Stimulated activated CD4-positive, alpha-beta T cell treated with anti-CD3 and anti-CD28 coated beads, TNF-alpha, amount 100 ng/mL, for 48 hours (primary cell): ENCODE data around the gene TLCD3A.
"Not testable (repeated sequence)": the region's sequence is repeated elsewhere in the genome, so short reads cannot be mapped to it uniquely, and the experiment has no call there.

Experiments used
- DNase-seq, 3 donors: peaks; one replicate each; pipeline ENCODE4 v3.0.0-alpha.2; 2020; ENCODE audit warnings: low read depth in 3 of 3

TLCD3A gene

DNA sequence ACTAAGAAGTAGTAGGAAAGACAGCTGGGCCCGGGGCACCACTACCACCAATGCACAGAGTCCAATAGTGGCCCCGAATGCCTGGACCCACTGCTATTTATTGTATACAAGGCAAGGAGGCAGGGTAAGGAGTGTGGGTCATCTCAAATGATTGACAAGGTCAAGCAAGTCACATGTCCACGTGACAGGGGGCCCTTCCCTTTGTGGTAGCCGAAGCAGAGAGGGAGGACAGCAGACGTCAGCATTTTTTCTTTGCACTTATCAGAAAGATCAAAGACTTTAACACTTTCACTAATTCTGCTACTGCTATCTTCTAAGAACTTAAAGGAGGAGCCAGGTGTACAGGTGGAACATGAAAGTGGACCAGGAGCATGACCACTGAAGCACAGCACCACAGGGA is 24.3 kb upstream of the TLCD3A start:
- no peak for DNase-seq

GRCh38 chr17:718075-718474 is 14.3 kb upstream of the TLCD3A start:
- DNase-seq: no peak

DNA sequence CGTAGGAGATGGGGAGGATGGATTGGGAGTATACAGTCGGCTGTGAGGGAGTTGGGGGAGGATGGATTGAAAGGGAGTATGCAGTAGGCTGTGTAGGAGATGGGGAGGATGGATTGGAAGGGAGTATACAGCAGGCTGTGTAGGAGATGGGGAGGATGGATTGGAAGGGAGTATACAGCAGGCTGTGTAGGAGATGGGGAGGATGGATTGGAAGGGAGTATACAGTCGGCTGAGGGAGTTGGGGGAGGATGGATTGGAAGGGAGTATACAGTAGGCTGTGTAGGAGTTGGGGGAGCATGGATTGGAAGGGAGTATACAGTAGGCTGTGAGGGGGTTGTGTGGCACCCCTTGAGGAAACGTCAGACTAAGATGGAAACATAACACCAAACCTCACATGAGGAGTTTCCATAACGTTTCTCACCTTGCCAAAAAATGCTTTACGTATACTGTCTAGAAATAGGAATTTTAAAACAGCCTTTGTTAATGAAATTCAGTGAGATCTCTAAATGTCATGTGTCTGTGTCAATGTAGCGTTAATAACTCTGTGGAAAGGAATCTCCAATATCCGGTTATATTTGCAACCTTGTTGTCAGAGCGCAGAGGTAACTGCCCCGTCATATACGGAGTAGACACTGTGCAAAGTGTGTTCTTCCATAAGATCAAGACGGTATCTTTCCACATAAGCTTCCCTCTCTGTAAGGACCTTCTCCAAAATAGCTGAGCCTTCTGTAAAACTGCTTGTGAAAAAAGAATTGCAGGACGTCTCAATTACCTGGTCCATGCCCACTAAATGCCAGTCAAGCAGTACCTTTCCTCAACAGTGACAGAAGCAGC is 11.5 kb upstream of the TLCD3A start:
- DNase-seq: no peak

GRCh38 chr17:721540-721937 is 10.9 kb upstream of the TLCD3A start:
- DNase-seq: no peak

DNA sequence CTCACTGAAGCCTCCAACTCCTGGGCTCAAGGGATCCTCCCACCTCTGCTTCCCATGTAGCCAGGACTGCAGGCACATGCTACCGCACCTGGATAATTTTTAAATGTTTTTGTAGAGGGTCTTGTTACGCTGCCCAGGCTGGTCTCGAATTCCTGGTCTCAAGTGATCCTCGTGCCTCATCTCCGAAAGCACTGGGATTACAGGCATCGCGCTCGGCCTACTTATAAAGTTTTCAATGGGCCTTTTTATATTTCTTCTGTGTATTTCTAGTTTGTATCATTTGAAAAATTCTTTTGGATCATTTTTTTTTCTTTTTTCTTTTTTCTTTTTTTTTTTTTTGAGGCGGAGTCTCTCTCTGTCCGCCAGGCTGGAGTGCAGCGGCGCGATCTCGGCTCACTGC is 7.3 kb upstream of the TLCD3A start:
- no peak for DNase-seq

- no peak for DNase-seq
Measured at GRCh38 chr17:725746-726145, 6.7 kb upstream of the TLCD3A start.

DNA sequence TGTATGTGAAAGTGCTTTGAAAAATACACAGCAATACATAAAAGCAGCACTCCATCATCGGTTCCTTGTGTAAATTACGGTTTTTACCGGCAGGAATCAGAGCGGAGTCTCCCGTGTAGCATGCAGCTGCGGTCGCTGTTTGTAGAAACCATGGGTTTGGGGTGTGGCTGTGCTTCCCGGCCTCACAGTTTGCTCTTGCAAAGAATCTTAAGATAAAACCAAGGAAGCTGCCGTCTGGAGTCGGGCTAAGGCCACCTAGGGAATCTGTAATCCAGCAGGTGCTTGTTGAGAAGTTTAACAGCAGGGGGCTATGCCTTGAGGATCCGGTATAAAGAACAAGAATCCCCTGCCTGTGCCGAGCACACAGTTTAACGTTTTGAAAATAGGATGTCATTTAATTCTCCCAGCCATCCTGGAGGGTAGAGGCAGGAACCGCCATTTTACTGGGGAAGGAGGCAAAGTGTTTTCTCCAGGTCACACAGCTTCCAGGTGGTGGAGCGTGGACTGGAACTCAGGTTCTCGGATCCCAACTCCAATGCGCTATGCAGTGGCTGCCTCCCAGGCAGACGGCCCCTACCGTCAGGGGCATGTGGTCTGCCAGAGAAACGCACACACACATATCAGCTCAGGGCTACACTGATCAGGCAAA is 6.0 kb upstream of the TLCD3A start:
- DNase-seq: no peak

GRCh38 chr17:728911-729310 is 3.5 kb upstream of the TLCD3A start:
- DNase-seq: no peak

DNA sequence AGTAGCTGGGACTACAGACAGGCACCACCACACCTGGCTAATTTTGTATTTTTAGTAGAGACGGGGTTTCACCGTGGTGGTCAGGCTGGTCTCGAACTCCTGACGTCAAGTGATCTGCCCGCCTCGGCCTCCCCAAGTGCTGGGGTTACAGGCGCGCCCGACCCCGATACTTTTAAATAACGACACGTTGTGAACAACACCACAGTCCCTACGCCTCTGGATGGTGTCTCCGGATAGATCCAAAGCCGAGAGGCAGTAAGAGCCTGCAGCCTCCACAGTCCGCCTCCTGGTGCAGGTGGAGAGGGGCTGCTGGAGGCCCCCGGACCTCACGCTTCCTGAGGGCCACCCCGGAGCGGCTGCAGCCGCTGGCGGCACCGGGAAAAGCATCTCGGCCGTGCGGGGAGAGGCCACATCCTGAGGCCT is 741 bp upstream of the TLCD3A start:
- no peak for DNase-seq

DNA sequence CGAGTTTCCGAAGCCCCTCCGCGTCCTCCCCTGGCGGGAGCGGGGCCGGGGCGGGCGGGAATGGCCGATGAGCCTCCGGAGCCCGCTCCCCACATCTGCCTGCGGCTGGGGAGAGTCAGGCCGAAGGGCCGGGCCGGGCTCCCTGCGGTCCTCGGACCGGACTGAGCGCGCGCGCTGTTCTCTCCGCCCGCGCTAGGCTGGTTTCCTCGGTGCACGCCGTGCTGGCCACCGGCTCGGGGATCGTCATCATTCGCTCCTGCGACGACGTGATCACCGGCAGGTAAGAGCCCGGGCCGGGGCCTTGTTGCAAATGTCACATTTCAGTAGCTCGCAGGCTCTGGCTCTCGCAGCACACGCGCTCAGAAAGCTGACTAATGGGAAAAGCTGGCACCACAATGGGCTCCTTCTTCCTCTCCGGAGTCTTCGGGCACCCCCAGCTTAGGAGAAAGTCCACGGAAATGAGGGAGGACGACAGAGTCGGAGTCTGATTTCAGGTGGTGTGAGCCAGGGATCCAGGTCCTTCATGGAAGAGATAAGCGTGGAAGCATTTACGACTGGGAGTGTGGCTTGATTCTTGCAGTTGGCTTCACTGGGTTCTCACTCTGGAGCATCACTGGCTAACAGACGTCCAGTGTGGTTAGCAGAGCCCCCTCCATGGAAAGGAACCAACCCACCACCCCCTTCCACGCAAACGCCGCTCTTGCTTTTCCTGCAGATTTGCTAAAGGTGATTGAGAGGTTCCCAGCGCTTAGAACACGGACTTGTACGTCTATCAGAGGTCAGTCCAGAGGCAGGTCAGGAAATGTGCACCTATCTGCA is 715 bp downstream of the TLCD3A start:
- peak in 1 of 3 donors; percentile 45 for DNase-seq

DNA sequence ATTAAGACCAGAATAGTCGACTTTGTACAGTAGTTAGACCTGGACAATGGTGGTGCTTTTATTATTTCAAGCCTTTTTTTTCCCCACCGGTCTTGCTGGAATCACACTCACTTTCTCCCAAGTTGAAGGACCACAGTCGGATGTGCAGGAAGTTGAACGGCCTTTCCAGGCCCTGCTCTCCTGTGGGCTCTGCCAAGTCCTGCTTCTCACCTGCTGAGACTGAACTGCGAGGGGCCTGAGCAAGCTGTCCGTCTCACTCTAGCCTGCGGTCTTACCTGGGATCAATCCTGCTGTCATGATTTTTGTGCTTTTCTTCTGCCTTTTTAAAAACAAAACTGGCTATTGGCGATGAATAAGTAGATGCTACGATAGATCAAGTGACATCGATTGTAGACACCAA is 1.3 kb downstream of the TLCD3A start:
- no peak for DNase-seq

- DNase-seq: no peak
Measured at GRCh38 chr17:737561-738113, 5.2 kb downstream of the TLCD3A start.

GRCh38 chr17:740240-741017 is 8.0 kb downstream of the TLCD3A start:
- DNase-seq: peak in 2 of 3 donors; percentile 25 to 34

DNA sequence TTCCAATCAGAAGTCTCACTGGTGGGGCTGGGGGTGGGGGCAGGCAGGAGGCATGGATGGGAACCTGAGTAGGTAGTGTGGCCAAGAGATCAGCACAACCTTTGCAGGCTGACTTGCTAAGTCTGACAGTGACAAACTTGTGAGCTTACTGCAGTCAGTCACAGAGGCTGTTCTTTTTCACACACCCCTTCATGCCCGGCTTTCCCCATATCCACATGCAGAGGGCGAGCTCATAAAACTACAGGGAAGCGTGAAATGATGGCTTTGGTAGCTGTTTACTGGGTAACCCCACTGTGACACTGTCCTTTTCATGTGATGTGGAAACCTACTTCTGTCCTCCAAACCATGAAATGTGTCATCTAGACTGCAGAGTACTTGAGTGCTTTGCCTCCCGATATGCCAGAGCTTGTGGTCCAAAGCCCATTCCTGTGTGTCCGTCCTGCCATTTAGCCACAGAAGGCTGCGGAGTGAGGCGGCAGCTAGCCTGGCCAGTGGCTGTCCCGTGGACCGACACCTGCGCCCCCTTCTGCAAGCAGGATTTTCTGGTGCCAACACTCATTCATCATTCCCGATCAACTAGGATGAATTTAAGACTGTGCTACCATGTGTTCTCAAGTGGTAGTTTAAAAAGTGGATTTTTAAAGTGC is 9.9 kb downstream of the TLCD3A start:
- no peak for DNase-seq

DNA sequence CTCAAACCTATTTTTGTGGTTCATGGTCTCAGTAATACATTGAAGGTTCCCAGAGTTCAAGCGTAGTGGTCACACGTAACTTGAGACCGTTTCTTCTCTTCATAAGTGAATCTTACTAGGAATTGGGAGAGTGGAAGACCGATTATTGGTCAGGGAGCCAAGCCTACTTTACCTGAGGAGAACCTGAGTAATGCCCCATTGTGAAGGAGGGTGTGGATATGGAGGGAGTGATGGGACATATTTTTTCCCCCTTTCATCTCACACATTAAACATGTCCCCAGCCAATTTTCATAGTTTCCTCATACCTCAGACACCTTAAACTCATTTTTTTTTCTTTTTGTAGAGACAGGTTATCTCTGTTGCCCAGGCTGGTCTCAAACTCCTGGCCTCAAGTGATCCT is 10.7 kb downstream of the TLCD3A start:
- no peak for DNase-seq

- DNase-seq: no peak
Measured at GRCh38 chr17:744937-745336, 12.5 kb downstream of the TLCD3A start.

DNA sequence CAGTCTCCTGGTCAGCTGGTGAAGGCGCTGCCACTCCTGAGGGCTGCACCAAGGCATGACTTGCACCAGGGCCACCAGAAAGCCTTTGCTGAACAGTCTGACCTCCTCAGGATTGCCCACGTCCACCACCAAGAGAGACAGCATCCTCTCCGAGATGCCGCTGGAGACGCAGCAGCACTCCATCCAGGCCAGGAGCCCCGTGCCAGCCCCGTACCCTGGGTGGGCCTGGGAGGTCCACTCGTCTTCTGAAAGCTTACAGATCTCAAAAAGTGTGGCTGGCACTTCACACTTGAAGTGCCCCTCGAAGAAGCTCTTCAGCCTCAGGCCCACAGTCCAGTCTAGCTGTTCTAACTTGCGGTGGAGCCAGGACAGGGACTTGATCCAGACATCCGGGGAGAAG is 13.0 kb downstream of the TLCD3A start:
- no peak for DNase-seq

DNA sequence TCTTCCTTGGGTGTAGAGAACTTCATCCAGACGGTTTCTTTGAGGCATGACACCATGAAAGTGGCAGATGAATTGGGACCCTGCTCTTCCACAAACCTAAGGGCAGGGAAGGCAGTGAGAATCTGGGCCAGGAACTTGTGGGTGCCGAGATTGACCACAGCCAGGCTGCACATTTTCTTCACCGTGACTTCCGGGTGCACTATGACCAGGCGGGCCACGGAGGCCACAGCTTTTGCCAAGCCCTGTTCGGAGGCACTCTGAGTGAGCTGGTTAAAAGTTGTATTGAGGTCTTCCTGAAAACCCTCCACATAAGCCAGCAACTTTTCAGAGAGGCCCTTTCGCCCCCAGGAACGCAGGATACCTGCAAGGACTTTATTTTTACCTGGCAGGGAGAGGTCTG is 13.8 kb downstream of the TLCD3A start:
- no peak for DNase-seq

DNA sequence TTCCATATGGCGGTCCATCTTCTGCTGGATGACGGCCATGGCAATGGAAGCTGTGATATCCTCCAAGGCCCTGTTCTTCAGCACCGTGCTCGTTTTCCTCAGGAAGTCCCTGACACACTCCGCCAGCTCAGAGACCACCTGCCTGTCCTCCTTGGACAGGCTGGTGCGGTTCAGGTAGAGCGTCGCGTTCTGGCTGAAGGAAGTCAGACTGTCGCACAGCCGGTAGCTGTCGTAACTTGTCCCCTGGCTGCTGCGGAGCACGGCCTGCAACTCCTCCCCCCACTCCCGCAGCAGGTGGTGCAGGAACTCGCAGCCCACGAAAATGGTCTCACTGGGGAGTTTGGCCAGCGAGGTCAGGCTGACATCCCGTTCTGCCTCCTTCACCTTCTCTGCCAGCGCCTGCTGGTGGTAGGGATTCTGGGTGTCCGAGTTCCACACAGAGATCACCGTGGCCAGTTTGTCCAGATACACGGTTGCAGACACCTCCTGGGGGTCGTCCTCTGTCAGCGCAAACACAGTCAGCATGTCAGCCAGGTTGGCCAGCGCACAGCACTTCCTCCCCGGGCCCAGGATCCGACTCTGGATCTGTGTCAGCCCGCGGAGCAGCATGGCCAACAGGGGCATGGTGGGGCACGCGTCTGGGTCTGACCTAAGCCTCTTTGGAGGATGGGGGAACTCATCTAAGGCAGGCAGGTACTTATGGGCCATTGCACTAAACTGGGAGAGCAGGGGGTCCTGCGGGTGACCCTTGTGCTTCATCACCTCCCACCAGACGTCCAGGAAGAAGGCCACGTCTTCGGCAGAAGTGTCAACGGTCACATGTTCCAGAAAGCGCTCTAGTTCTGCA is 14.6 kb downstream of the TLCD3A start:
- no peak for DNase-seq

GRCh38 chr17:748604-749003 is 16.2 kb downstream of the TLCD3A start:
- not testable (repeated sequence) for DNase-seq
